A549 (cell line): ENCODE data around the gene ALG11. TPM values are rescaled to one million over a fixed set of nuclear protein-coding genes. Genes with fewer than 3 reads are reported as not detected.
"Not testable (repeated sequence)": the region's sequence is repeated elsewhere in the genome, so short reads cannot be mapped to it uniquely, and the experiment has no call there.

Experiments used
- ATAC-seq, 2 experiments: fragments of 200-7000 bp in 1 of 2; fragments of >200 bp in 1 of 2; cut with Nextera tagmentation in 1 of 2; cut with Tn5 transposase in 1 of 2; 3 replicates each; pipeline versions ENCODE4 v1.8.0 to v1.9.1; 2018 to 2020; ENCODE audit warnings: mild to moderate bottlenecking in 1 of 2, moderate library complexity in 1 of 2
- CTCF ChIA-PET: fragments of 300-600 bp; sonication (Branson Sonifier 250); formaldehyde crosslinking; extraction: SDS; loops from one replicate; lab custom pipeline; 2021; ENCODE audit warnings: antibody characterized with exemption, inconsistent platforms; lab: Yijun Ruan, JAX
- POLR2A ChIA-PET: fragments of 350-600 bp; formaldehyde crosslinking; extraction: SDS; loops from one replicate; lab custom pipeline; 2021; ENCODE audit warnings: antibody characterized with exemption, inconsistent platforms; lab: Yijun Ruan, JAX
- DNase-seq, 2 experiments: peaks; one replicate each; pipeline versions ENCODE4 v3.0.0 to v3.0.0-alpha.2; 2011 to 2016; ENCODE audit warnings: low read depth in 1 of 2, low spot score in 1 of 2
- FAIRE-seq: peaks from 2 replicates; lab custom pipeline; 2011; peaks lifted over from hg19 to GRCh38; lab: Jason Lieb, UNC
- H3K27ac ChIP-seq, 2 experiments: fragments of >200 bp; sonication (Bioruptor Twin); formaldehyde crosslinking; 3 replicates each; pipeline ENCODE4 v1.5.1; 2016 to 2017
- H3K4me1 ChIP-seq: fragments of >200 bp; sonication (Bioruptor Twin); formaldehyde crosslinking; 3 replicates; pipeline ENCODE4 v1.6.1; 2016
- H3K4me2 ChIP-seq: fragments of >200 bp; sonication (Bioruptor Twin); formaldehyde crosslinking; 3 replicates; pipeline ENCODE4 v1.6.1; 2016
- H3K4me3 ChIP-seq: fragments of >200 bp; sonication (Bioruptor Twin); formaldehyde crosslinking; 3 replicates; pipeline ENCODE4 v1.5.1; 2016
- H3K9me3 ChIP-seq: fragments of >200 bp; sonication (Bioruptor Twin); formaldehyde crosslinking; 3 replicates; pipeline ENCODE4 v1.6.1; 2016
- CBX8 ChIP-seq: fragments of 200-600 bp; sonication (generic); IDR thresholded peaks from 2 replicates; pipeline ENCODE4 v1.6.1; 2016
- CHD4 ChIP-seq: fragments of 200-600 bp; sonication (generic); IDR thresholded peaks from 2 replicates; pipeline ENCODE4 v1.6.1; 2016; ENCODE audit warnings: antibody characterized with exemption, mild to moderate bottlenecking, borderline replicate concordance
- EHF ChIP-seq: fragments of 250-450 bp; sonication (Bioruptor Pico); IDR thresholded peaks from 2 replicates; pipeline ENCODE4 v1.5.0; 2020; ENCODE audit warnings: mild to moderate bottlenecking
- EHMT2 ChIP-seq: fragments of 200-600 bp; sonication (generic); IDR thresholded peaks from 2 replicates; pipeline ENCODE4 v1.6.1; 2016; ENCODE audit warnings: antibody characterized with exemption, low read depth, mild to moderate bottlenecking, moderate library complexity
- EP300 ChIP-seq, 2 experiments: fragments of >200 bp; sonication (Bioruptor Twin); formaldehyde crosslinking; IDR thresholded peaks; 2 replicates in 1 of 2; 3 replicates in 1 of 2; pipeline ENCODE4 v1.6.1; 2016 to 2017
- FOXS1 ChIP-seq: fragments of 250-450 bp; sonication (Bioruptor Pico); IDR thresholded peaks from 2 replicates; pipeline ENCODE4 v1.5.0; 2020; ENCODE audit warnings: mild to moderate bottlenecking, moderate library complexity
- HDAC2 ChIP-seq: fragments of 200-600 bp; sonication (generic); IDR thresholded peaks from 2 replicates; pipeline ENCODE4 v1.6.1; 2016
- HEYL ChIP-seq: fragments of 250-450 bp; sonication (Bioruptor Pico); IDR thresholded peaks from 2 replicates; pipeline ENCODE4 v1.8.0; 2021; ENCODE audit warnings: mild to moderate bottlenecking, moderate library complexity
- KDM1A ChIP-seq: fragments of 200-600 bp; sonication (generic); IDR thresholded peaks from 2 replicates; pipeline ENCODE4 v1.6.1; 2016; ENCODE audit warnings: low read depth, mild to moderate bottlenecking
- KDM5A ChIP-seq: fragments of 200-600 bp; sonication (generic); IDR thresholded peaks from 2 replicates; pipeline ENCODE4 v1.6.1; 2016; ENCODE audit warnings: antibody characterized with exemption, mild to moderate bottlenecking
- MAZ ChIP-seq: fragments of 150-350 bp; IDR thresholded peaks from 2 replicates; pipeline ENCODE4 v1.6.1; 2014; ENCODE audit warnings: antibody characterized with exemption, low read depth, low read length, borderline replicate concordance
- NFE2L2 ChIP-seq: fragments of 150-350 bp; conservative IDR thresholded peaks from 2 replicates; pipeline ENCODE4 v1.6.1; 2014; ENCODE audit warnings: low read length
- NR3C1 ChIP-seq: fragments of >200 bp; sonication (Bioruptor Twin); formaldehyde crosslinking; IDR thresholded peaks from 3 replicates; pipeline ENCODE4 v1.6.1; 2017
- PBX3 ChIP-seq: IDR thresholded peaks from 2 replicates; pipeline ENCODE4 v1.6.1; 2012
- PHF8 ChIP-seq: fragments of 200-600 bp; sonication (generic); IDR thresholded peaks from 2 replicates; pipeline ENCODE4 v1.6.1; 2016; ENCODE audit warnings: low read depth, mild to moderate bottlenecking, antibody characterized with exemption, moderate library complexity, borderline replicate concordance
- RFX5 ChIP-seq: fragments of 450-650 bp; IDR thresholded peaks from 2 replicates; pipeline ENCODE4 v1.7.1; 2014; ENCODE audit warnings: antibody characterized with exemption, mild to moderate bottlenecking, moderate library complexity
- RNF2 ChIP-seq: fragments of 200-600 bp; sonication (generic); IDR thresholded peaks from 2 replicates; pipeline ENCODE4 v1.6.1; 2016; ENCODE audit warnings: low read depth, mild to moderate bottlenecking, antibody characterized with exemption, moderate library complexity, borderline replicate concordance
- SMC3 ChIP-seq: fragments of >200 bp; sonication (Bioruptor Twin); formaldehyde crosslinking; IDR thresholded peaks from 3 replicates; pipeline ENCODE4 v1.6.1; 2018; ENCODE audit warnings: inconsistent platforms
- ZNF302 ChIP-seq: fragments of 250-450 bp; sonication (Bioruptor Pico); IDR thresholded peaks from 2 replicates; pipeline ENCODE4 v1.9.0; 2021; ENCODE audit warnings: inconsistent platforms, mild to moderate bottlenecking, moderate library complexity
- WGBS: methylation state at CpG from one replicate; pipeline ENCODE4 v1.1.6; 2017; ENCODE audit errors: missing lambda C conversion rate; 5-methylcytosine and 5-hydroxymethylcytosine counted together
- polyA plus RNA-seq, 4 experiments: library from polyadenylated mRNA; depleted of rRNA in 3 of 4; stranded (reverse); fragments of >200 nt; fragmentation: RNase III in 1 of 4; extraction: RNeasy Plus Mini Kit Qiagen cat#74134 plus additional on column Dnase treatment in 1 of 4; gene quantifications; 2 replicates in 3 of 4; 3 replicates in 1 of 4; pipeline ENCODE4 v1.2.3, GENCODE V29; 2011 to 2017
- TF ChIP-seq, protein P1 (sequence below): fragments of >200 bp; sonication (Bioruptor Twin); formaldehyde crosslinking; IDR thresholded peaks from 3 replicates; pipeline ENCODE4 v1.6.1; 2016
- TF ChIP-seq, protein P2 (sequence below): fragments of >200 bp; sonication (Bioruptor Twin); formaldehyde crosslinking; IDR thresholded peaks from 2 replicates; pipeline ENCODE4 v1.6.1; 2016
- TF ChIP-seq, protein P3 (sequence below): fragments of 200-600 bp; sonication (generic); IDR thresholded peaks from 2 replicates; pipeline ENCODE4 v1.6.1; 2016; ENCODE audit warnings: antibody characterized with exemption, mild to moderate bottlenecking, moderate library complexity
- TF ChIP-seq, protein P4 (sequence below): fragments of 250-450 bp; sonication (Bioruptor Pico); IDR thresholded peaks from 2 replicates; pipeline ENCODE4 v1.5.0; 2020; ENCODE audit warnings: low read depth, mild to moderate bottlenecking, moderate library complexity

ALG11 gene
- polyA plus RNA-seq, 2 of the 4 experiments (the other 2 are of a cell fraction): 17.2 to 17.4 TPM

- no peak for TF ChIP-seq RFX5
- Histone ChIP-seq H3K9me3 (no peaks in the 10 kb centered on the region), H3K4me3 (no peak overlapping the region), H3K4me1 (no peaks in the 10 kb centered on the region), H3K4me2 (no peak overlapping the region), H3K27ac (no peak overlapping the region)
- POLR2A ChIA-PET: no interaction called here
- FAIRE-seq: no peak
- WGBS: 97% methylated on average over 4 of the region's 4 CpGs
- DNase-seq: no peak
- CTCF ChIA-PET: interaction anchor here (1.2 to 1.4 kb wide), 2 partner anchors 8 to 13 kb away, joined by 3 read pairs; no protein-coding TSS in a partner anchor
- ATAC-seq: no peak
These were observed 17.4 kb downstream of the ALG11 start for GRCh38 chr13:52029569-52029968.

DNA sequence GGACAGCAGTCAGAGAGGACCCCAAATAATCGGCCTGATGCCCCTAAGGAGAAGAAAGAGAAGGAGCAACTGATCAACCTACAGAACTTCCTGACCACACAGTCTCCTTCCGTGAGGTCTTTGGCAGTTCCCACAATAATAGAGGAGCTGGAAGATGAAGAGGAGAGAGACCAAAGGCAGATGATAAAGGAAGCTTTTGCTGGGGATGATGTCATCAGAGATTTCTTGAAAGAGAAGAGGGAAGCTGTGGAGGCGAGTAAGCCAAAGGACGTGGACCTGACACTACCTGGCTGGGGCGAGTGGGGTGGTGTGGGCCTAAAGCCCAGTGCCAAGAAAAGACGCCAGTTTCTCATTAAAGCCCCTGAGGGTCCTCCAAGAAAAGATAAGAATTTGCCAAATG is 18.2 kb downstream of the ALG11 start:
- ATAC-seq, H3K9me3 ChIP-seq, H3K4me3 ChIP-seq, DNase-seq, H3K27ac ChIP-seq, H3K4me2 ChIP-seq, H3K4me1 ChIP-seq, FAIRE-seq, POLR2A ChIA-PET: not testable (repeated sequence)
- CTCF ChIA-PET: interaction anchor here (1.4 kb wide), 1 partner anchor 9 kb away, joined by 3 read pairs; no protein-coding TSS in a partner anchor
- 89% methylated on average over 6 of the region's 6 CpGs for WGBS

- ATAC-seq: no peak
- Histone ChIP-seq H3K27ac (no peak overlapping the region), H3K4me3 (no peak overlapping the region), H3K9me3 (no peaks in the 10 kb centered on the region), H3K4me2 (no peak overlapping the region), H3K4me1 (no peaks in the 10 kb centered on the region)
- TF ChIP-seq MAZ (no peak), EHMT2 (no peak), HEYL (no peak), CHD4 (no peak), CBX8 (no peak), RNF2 (no peak), PBX3 (no peak), EP300 (IDR thresholded peaks at IDR 0.05) (no peak), NFE2L2 (no peak)
- TF ChIP-seq, protein P1, sequence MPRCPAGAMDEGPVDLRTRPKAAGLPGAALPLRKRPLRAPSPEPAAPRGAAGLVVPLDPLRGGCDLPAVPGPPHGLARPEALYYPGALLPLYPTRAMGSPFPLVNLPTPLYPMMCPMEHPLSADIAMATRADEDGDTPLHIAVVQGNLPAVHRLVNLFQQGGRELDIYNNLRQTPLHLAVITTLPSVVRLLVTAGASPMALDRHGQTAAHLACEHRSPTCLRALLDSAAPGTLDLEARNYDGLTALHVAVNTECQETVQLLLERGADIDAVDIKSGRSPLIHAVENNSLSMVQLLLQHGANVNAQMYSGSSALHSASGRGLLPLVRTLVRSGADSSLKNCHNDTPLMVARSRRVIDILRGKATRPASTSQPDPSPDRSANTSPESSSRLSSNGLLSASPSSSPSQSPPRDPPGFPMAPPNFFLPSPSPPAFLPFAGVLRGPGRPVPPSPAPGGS: no peak
- no peak for DNase-seq
- ChIA-PET CTCF (no interaction called here), POLR2A (no interaction called here)
- no peak for FAIRE-seq
- WGBS: 92% methylated on average over 2 of the region's 2 CpGs
These were observed 20.8 kb downstream of the ALG11 start for GRCh38 chr13:52033039-52033438.

- CTCF ChIA-PET: interaction anchor here (1.0 kb wide), 1 partner anchor 37 kb away, joined by 3 read pairs; no protein-coding TSS in a partner anchor
- H3K9me3 ChIP-seq: no peaks in the 10 kb centered on the region
- no peak for DNase-seq
- WGBS: 72% methylated on average over 5 of the region's 5 CpGs
- POLR2A ChIA-PET: no interaction called here
- no peak for ATAC-seq
- no peak for TF ChIP-seq RFX5
- TF ChIP-seq SMC3: no peak
- no peak for TF ChIP-seq PHF8
- TF ChIP-seq KDM1A: no peak
- TF ChIP-seq FOXS1 (CRISPR knock-in tag): no peak
- TF ChIP-seq, protein P2, sequence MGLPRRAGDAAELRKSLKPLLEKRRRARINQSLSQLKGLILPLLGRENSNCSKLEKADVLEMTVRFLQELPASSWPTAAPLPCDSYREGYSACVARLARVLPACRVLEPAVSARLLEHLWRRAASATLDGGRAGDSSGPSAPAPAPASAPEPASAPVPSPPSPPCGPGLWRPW: no peak
- TF ChIP-seq EHF: no peak
- no peak for TF ChIP-seq KDM5A
- TF ChIP-seq NR3C1: no peak
- no peak for TF ChIP-seq RNF2
- TF ChIP-seq, protein P3, sequence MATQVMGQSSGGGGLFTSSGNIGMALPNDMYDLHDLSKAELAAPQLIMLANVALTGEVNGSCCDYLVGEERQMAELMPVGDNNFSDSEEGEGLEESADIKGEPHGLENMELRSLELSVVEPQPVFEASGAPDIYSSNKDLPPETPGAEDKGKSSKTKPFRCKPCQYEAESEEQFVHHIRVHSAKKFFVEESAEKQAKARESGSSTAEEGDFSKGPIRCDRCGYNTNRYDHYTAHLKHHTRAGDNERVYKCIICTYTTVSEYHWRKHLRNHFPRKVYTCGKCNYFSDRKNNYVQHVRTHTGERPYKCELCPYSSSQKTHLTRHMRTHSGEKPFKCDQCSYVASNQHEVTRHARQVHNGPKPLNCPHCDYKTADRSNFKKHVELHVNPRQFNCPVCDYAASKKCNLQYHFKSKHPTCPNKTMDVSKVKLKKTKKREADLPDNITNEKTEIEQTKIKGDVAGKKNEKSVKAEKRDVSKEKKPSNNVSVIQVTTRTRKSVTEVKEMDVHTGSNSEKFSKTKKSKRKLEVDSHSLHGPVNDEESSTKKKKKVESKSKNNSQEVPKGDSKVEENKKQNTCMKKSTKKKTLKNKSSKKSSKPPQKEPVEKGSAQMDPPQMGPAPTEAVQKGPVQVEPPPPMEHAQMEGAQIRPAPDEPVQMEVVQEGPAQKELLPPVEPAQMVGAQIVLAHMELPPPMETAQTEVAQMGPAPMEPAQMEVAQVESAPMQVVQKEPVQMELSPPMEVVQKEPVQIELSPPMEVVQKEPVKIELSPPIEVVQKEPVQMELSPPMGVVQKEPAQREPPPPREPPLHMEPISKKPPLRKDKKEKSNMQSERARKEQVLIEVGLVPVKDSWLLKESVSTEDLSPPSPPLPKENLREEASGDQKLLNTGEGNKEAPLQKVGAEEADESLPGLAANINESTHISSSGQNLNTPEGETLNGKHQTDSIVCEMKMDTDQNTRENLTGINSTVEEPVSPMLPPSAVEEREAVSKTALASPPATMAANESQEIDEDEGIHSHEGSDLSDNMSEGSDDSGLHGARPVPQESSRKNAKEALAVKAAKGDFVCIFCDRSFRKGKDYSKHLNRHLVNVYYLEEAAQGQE: no peak
- no peak for TF ChIP-seq HDAC2
- TF ChIP-seq, protein P4, sequence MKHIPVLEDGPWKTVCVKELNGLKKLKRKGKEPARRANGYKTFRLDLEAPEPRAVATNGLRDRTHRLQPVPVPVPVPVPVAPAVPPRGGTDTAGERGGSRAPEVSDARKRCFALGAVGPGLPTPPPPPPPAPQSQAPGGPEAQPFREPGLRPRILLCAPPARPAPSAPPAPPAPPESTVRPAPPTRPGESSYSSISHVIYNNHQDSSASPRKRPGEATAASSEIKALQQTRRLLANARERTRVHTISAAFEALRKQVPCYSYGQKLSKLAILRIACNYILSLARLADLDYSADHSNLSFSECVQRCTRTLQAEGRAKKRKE (CRISPR knock-in tag): no peak
- TF ChIP-seq EHMT2: no peak
- TF ChIP-seq ZNF302 (CRISPR knock-in tag): no peak
- FAIRE-seq: no peak
- no peak overlapping the region for H3K27ac ChIP-seq
- no peak overlapping the region for H3K4me3 ChIP-seq
- no peak overlapping the region for H3K4me2 ChIP-seq
- no peaks in the 10 kb centered on the region for H3K4me1 ChIP-seq
These were observed 22.5 kb downstream of the ALG11 start for GRCh38 chr13:52034616-52035226.
